HG03045 (cell line): ENCODE measurements around the gene ZFAND6.
"Not testable (repeated sequence)": the region's sequence is repeated elsewhere in the genome, so short reads cannot be mapped to it uniquely, and the experiment has no call there.

Source experiments
- ATAC-seq: cut with Tn5 transposase; IDR thresholded peaks from one replicate; pipeline ENCODE4 v1.9.1; 2021; ENCODE audit warnings: mild to moderate bottlenecking, moderate library complexity; ENCODE audit not compliant: unreplicated experiment

The ZFAND6 gene

DNA sequence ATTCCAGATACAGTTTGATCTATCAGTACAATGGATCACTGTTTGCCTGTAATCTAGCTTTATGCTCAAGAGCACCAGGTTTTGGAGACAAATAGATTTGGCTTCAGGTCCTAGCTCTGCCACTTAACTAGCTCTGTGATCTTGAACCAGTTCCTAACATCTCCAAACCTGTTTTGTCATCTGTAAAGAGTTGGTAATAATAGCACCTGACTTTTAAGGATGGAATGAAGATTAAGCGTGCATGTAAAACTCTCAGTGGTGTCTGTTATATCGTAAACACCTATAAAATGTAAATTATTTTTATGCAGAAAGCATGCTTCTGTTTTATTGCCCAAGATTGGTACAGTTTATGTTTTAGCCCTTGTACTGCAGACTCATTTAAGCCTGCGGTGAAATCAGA lies 36.5 kb downstream of the ZFAND6 start:
- ATAC-seq: no peak

DNA sequence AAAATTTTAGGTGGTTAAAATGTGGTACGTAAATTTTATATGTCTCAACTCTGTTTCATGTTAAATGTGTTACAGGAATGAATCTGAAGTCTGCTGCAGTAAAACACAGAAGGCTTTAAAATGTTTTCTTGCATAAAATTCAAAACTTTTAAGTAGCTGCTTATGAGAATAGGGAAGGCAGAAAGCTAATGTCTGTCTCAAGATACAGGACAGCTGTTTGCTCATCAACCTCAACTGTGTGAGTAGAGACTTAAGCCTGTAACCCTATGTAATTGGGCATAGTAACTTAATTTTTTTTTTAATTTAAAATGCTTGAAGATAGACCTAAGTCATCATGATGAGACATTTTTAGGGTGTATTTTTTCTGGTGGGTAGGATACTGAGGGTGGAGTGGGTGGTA lies 38.9 kb downstream of the ZFAND6 start:
- ATAC-seq: no peak

DNA sequence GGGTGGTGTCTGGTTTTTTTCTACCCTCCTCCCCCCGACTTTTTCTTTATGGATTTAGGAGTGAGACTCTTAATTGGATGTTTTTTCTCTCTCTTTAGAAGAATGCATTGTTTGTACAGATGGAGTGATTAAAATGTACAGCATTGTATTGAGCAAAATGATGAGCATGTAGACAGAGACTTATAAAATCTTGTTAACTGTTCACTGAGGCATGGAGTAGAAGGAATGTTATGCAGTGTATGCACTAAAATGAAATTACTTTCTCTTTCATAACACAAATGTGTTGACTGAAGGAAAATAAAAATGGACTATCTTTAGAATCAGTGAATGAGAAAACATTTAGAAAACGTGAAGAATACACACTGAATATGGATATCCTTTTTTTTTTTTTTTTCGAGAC lies 39.8 kb downstream of the ZFAND6 start:
- no peak for ATAC-seq

- not testable (repeated sequence) for ATAC-seq
These were observed 40.2 kb downstream of the ZFAND6 start for GRCh38 chr15:80099662-80100061.

GRCh38 chr15:80100247-80100646 lies 40.8 kb downstream of the ZFAND6 start:
- no peak for ATAC-seq

- ATAC-seq: no peak
These were observed 45.7 kb downstream of the ZFAND6 start for GRCh38 chr15:80105193-80105592.

GRCh38 chr15:80105595-80105994 lies 46.1 kb downstream of the ZFAND6 start:
- no peak for ATAC-seq

DNA sequence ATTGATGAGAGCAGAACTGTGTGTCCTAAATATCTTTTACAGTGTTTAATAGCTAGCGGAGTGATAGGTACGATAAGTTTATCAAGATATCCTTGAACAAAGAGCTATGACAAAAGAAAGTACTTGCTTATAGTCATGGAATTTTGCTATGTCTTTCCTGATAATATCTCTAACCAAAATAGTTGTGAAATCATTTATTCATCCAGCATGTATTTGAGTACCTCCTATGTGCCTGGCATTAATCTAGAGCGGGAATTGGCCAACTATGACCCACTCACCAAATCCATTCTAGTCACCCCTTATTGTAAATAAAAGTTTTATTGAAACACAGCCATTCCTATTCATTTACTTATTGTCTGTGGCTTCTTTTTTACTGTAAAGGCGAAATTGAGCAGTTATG lies 46.6 kb downstream of the ZFAND6 start:
- no peak for ATAC-seq

DNA sequence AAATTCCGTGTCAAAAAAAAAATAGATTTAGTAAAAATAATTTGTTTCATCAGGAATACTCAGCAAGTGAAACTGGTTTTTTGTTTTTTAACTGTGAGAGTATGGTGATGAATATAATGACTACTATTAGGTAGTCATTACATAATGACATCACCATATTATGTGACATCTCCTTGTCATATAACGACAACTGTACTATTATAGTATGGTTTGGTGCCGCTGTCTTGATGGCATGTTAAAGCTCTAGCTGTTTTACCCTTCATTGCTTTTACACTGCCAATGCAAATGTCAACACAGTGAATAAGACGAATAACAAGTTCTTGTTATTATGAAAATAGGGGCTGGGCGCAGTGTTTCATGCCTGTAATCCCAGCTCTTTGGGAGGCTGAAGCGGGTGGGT lies 47.7 kb downstream of the ZFAND6 start:
- ATAC-seq: no peak

DNA sequence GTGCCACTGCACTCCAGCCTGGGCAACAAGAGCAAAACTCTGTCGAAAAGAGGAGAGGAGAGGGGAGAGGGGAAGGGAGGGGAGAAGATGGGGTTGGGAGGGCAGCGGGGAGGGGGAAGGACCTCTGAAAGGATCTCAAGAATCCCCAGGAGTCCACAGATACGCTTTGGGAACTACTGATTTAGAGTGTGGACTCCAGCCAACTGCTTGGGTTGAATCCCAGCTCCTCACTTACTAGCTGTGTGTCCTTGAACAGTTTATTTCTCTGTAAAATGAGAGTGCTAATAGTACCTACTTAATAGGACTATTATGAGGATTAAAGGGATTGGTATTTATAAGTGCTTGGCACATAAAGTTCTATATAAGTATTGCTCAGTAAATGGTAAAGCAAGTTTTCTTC lies 48.3 kb downstream of the ZFAND6 start:
- no peak for ATAC-seq

- no peak for ATAC-seq
These were observed 49.9 kb downstream of the ZFAND6 start for GRCh38 chr15:80109388-80109787.

- ATAC-seq: no peak
These were observed 51.4 kb downstream of the ZFAND6 start for GRCh38 chr15:80110920-80111319.

DNA sequence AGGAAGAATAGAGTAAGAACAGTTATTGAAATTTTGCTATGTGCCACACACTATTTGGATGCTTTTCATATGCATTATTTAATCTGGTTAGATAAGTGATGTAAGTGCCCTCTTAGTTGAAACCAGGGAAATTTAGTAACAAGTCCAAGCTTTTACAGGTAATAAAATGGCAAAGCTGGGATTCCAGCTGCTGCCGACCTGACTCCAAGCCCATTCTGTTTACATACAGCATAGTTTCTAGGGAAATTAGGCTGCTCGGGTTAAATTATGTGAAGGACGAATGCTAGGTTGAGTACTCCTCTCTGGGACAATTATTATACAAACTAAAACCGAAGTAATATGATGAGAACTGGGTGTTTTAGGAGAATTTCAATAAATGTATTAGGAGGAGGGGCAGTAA lies 54.6 kb downstream of the ZFAND6 start:
- no peak for ATAC-seq

- no peak for ATAC-seq
These were observed 55.5 kb downstream of the ZFAND6 start for GRCh38 chr15:80115021-80115420.

GRCh38 chr15:80118956-80119355 lies 59.5 kb downstream of the ZFAND6 start:
- ATAC-seq: no peak

- no peak for ATAC-seq
These were observed 61.2 kb downstream of the ZFAND6 start for GRCh38 chr15:80120636-80121035.

DNA sequence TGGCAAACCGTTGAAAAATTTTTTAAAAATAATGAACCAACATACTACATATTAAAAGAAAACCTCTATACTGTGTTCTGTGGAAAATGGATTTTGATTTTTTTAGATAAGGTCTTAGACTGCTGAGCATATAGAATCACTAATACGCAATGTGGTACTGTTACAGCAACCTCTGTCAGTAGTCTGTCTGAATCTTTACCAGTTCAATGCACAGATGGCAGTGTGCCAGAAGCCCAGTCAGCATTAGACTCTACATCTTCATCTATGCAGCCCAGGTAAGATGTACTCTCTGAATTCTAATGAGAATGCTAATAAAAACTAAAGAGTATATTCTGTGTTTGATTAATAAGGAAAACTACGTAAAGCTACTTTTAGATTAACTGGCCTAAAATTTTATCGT lies 62.1 kb downstream of the ZFAND6 start:
- no peak for ATAC-seq

DNA sequence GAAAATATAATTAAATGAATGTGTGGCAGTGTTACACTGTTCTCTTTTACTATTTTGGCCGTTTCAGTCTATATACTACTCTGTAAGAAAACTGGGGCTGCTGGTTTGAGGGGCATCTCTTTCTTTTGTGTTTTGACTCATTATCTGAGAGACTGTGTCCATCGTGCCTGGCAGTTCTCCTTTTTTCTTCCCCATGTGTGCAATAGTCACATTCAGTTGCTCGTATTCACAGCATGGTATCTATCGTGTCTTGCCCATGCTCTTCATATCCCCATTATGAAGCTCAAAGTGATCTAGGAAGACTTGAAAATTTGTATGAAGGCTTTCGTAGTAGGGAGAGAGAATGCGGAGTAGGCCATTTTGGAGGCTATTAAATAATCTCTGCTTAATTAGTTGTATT lies 63.6 kb downstream of the ZFAND6 start:
- no peak for ATAC-seq

- ATAC-seq: not testable (repeated sequence)
These were observed 67.8 kb downstream of the ZFAND6 start for GRCh38 chr15:80127253-80127652.

DNA sequence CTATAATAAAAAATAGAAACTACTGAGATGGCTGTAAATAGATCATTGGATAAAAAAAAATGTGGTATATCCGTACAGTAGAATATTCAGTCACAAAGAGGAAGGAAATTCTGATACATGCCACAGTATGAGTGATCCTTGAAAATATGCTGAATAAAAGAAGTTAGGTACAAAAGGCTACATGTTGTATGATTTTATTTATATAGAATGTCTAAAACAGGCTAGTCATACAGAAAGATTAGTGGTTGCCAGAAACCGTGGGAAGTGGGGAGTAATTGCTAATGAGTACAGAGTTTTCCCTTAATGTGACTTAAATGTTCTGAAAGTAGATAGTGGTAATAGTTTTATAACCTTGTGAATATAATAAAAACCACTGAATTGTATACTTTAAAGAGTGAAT lies 68.4 kb downstream of the ZFAND6 start:
- ATAC-seq: no peak

DNA sequence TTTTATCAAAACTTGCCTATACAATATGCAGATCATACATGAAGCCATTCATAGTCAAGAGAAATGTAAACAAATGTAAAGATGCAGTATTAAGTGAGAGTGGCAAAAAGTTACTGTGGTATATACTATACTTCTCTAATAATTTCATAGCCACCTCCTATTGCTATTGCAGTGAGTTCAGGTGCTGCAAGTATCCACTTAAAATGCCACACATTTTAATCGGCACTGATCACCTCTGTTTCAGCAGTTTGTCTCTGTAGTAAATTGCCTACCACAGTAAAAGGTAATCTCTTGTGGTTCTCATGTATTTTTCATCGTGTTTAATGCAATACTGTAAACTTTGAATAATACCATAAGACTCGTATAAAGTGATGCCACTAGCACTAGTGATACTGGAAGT lies 72.9 kb downstream of the ZFAND6 start:
- ATAC-seq: no peak

DNA sequence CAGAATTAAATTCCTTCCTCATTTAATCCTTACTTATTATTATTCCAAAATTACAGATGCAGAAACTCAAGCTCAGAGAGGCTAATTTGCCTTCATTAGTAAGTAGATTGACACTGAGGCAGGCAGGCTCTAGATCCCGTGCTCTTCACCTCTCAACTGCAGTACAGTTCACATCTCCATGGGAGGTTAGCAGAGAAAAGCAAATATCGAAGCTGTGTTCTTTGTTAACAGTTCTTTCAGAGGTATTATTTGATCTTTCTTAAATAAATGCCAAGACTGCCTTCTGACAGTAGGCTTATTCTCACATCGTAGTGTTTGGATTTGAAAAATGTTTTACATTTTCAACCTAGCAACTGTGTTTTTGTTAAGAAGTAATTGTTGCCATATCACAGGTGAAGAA lies 77.4 kb downstream of the ZFAND6 start:
- no peak for ATAC-seq

DNA sequence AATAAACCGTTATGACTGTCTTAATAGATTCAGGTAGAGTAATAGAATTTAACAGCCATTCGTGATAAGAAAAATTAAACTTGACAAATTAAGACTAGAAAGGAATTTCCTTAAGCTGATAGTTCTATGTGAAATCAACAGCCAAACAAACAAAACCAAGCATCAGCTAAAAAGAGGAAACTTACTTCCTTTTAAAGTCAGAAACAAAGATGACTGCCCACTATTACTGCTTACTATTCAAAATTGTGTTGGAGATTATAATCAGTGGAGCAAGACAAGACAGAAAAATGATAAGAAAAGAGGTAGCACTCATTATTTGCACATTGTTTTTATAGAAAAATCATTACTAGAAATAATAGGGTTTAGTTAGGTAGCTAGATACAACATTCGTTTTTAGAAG lies 79.5 kb downstream of the ZFAND6 start:
- ATAC-seq: no peak

DNA sequence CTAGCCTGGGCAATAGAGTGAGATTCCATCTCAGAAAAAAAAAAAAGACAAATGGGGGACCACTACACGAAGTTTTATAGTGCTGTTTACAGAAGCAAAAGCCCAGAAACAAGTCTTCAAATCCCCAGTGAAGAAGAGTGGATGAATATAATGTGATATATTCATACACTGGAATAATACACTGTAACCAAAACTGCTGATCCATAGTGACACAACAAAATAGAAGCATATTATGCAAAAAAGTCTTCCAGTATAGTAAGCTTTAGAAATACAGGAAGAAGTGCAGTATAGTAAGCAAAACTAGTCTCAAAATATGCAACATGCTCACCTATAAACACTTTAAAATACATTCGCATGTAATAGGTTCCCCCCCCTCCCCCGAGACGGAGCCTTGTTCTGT lies 81.4 kb downstream of the ZFAND6 start:
- ATAC-seq: no peak
